ENCODE results near the gene CPNE4.

The CPNE4 gene

DNA sequence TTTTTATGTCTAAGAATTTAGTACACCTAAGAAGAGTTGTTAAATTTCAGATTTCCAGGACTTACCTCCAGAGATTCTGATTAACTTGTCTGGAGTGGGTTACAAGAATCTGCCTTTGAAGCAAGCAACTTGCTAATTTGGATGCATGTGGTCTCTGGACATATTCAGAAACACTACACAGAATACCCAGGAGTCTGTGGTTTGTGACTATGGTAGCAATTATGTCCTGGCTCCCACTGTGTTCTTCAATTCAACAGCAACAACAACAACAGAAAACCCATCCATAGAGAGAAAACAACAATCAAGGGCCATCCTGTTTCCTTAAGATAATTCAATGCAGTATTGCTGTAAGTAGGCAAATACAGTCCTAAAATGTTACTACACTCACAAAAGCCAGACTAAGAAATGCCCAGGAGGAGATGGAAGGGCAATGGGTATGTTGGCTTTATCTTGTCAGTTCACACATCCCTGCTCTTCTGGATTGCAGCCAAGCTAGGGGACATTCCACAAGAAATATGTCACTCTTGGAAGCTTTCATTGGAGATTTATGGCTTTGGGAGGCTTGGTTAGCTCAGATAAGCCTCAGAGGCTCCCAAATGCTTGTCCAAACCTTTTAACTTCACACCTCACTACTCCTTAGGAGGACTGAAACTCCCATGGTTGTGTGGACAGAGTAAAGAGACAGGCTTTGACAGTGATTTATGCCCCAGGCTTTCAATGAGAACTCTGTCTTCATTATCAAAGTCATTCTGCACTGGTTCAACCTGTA lies 432.6 kb downstream of the CPNE4 start:
- Mint-ChIP-seq H3K27ac (no peak overlapping the region), H3K4me3 (no peak overlapping the region), H3K4me1 (peaks cover 33% of the 10 kb centered on the region), H3K27me3 (ENCODE audit: low read depth, poor library complexity) (peaks cover 4% of the 10 kb centered on the region), H3K36me3 (ENCODE audit: low read depth) (no peaks in the 10 kb centered on the region), H3K9me3 (no peaks in the 10 kb centered on the region)
- peak; percentile 12 for DNase-seq
- no peak for TF ChIP-seq CTCF (IDR thresholded peaks at IDR 0.05)

GRCh38 chr3:131597816-131598215 lies 437.0 kb downstream of the CPNE4 start:
- Mint-ChIP-seq H3K4me3 (no peak overlapping the region), H3K27me3 (ENCODE audit: low read depth, poor library complexity) (peaks cover 4% of the 10 kb centered on the region), H3K9me3 (peaks cover 13% of the 10 kb centered on the region), H3K4me1 (peaks cover 35% of the 10 kb centered on the region), H3K36me3 (ENCODE audit: low read depth) (no peaks in the 10 kb centered on the region), H3K27ac (no peak overlapping the region)
- DNase-seq: no peak
- TF ChIP-seq CTCF (IDR thresholded peaks at IDR 0.05): no peak

DNA sequence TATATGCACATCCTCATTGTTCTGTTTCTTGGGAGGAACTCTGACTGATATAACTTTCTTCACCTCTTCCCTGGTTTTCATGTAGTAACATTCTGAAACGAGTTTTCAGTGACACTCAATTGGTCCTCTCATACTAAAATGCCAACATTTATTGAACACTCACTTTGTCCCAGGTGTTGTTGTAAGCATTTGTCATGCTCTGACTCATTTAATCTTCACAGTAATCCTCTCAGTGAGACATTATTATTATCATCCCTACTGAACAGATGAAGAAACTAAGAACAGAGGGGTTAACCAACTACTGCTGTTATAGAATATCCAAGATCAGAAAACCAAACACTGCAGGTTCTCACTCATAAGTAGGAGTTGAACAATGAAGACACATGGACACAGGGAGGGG lies 437.9 kb downstream of the CPNE4 start:
- no peak for TF ChIP-seq CTCF (IDR thresholded peaks at IDR 0.05)
- Mint-ChIP-seq H3K27me3 (ENCODE audit: low read depth, poor library complexity) (peaks cover 4% of the 10 kb centered on the region), H3K4me1 (peaks cover 39% of the 10 kb centered on the region), H3K9me3 (peaks cover 13% of the 10 kb centered on the region), H3K27ac (no peak overlapping the region), H3K4me3 (no peak overlapping the region), H3K36me3 (ENCODE audit: low read depth) (no peaks in the 10 kb centered on the region)
- no peak for DNase-seq

GRCh38 chr3:131591394-131592014 lies 443.3 kb downstream of the CPNE4 start:
- Mint-ChIP-seq H3K9me3 (peaks cover 13% of the 10 kb centered on the region), H3K36me3 (ENCODE audit: low read depth) (no peaks in the 10 kb centered on the region), H3K4me3 (no peak overlapping the region)

DNA sequence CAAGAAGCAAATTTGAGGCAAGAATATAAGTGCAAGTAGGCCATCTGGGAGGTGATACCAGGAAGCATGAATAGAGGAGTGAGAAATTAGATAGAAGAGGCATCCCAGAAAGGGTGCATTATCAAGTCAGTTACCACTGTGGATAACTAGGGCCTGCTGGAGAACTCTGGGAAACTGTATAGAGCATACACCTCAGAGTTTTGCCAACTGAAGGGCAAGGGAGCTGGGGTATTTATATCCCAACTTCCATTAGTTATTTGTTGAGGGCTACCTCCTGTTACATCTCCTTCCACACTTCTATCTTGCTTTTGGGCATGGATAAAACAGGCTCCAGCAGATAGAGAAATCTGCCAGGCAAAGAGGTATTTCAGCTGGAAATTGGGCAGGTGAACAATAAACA lies 448.5 kb downstream of the CPNE4 start:
- H3K4me3 Mint-ChIP-seq: no peak overlapping the region
- no peaks in the 10 kb centered on the region for H3K36me3 Mint-ChIP-seq (ENCODE audit: low read depth)

More at GRCh38 chr3:131591394-131592014, 443.3 kb downstream of the CPNE4 start:
- no peaks in the 10 kb centered on the region for H3K27me3 Mint-ChIP-seq (ENCODE audit: low read depth, poor library complexity)
- peaks cover 22% of the 10 kb centered on the region for H3K4me1 Mint-ChIP-seq
- TF ChIP-seq CTCF (IDR thresholded peaks at IDR 0.05): no peak
- H3K27ac Mint-ChIP-seq: peak overlapping the region; percentile 72
- peak; percentile 8 for DNase-seq

More for the DNA sequence above, 448.5 kb downstream of the CPNE4 start:
- Mint-ChIP-seq H3K4me1 (peaks cover 5% of the 10 kb centered on the region), H3K9me3 (no peaks in the 10 kb centered on the region), H3K27ac (no peak overlapping the region), H3K27me3 (ENCODE audit: low read depth, poor library complexity) (peaks cover 3% of the 10 kb centered on the region)
- DNase-seq: no peak
- no peak for TF ChIP-seq CTCF (IDR thresholded peaks at IDR 0.05)
